Liver (tissue), 10 donors: Measurements from ENCODE around the gene CSNK1E. TPM values are rescaled to one million over a fixed set of nuclear protein-coding genes. Genes with fewer than 3 reads are reported as not detected.

Experiments
- DNase-seq: peaks from one replicate; pipeline ENCODE4 v3.0.0-alpha.2; 2017; ENCODE audit warnings: low spot score
- H3K27ac ChIP-seq, 2 donors: one replicate each; pipeline ENCODE4 v1.7.0; 2013; ENCODE audit warnings: inconsistent platforms in 2 of 2, low read length in 2 of 2, control low read depth in 1 of 2, low read depth in 1 of 2, mild to moderate bottlenecking in 1 of 2
- H3K27me3 ChIP-seq, 4 donors: one replicate each; pipeline versions ENCODE4 v1.6.1 to v1.7.0; 2013; ENCODE audit warnings: low read length in 3 of 4, inconsistent platforms in 1 of 4, mild to moderate bottlenecking in 1 of 4, moderate library complexity in 1 of 4; ENCODE audit not compliant: control insufficient read depth in 4 of 4, insufficient read depth in 4 of 4
- H3K36me3 ChIP-seq, 4 donors: one replicate each; pipeline versions ENCODE4 v1.6.1 to v1.7.0; 2013; ENCODE audit warnings: low read length in 3 of 4, mild to moderate bottlenecking in 3 of 4, low read depth in 1 of 4, moderate library complexity in 1 of 4; ENCODE audit not compliant: control insufficient read depth in 4 of 4, insufficient read depth in 3 of 4
- H3K4me1 ChIP-seq, 4 donors: one replicate each; pipeline versions ENCODE4 v1.6.1 to v1.7.0; 2013; ENCODE audit warnings: low read length in 3 of 4, mild to moderate bottlenecking in 3 of 4, moderate library complexity in 1 of 4; ENCODE audit not compliant: control insufficient read depth in 4 of 4, insufficient read depth in 4 of 4
- H3K4me3 ChIP-seq, 3 donors: one replicate each; pipeline versions ENCODE4 v1.6.1 to v1.7.0; 2013; ENCODE audit warnings: low read length in 3 of 3, control low read depth in 1 of 3, low read depth in 1 of 3, mild to moderate bottlenecking in 1 of 3
- H3K9ac ChIP-seq, 2 donors: one replicate each; pipeline ENCODE4 v1.7.0; 2013; ENCODE audit warnings: low read length in 2 of 2, mild to moderate bottlenecking in 2 of 2, moderate library complexity in 2 of 2, control low read depth in 1 of 2, low read depth in 1 of 2
- H3K9me3 ChIP-seq, 4 donors: one replicate each; pipeline versions ENCODE4 v1.6.1 to v1.7.0; 2013; ENCODE audit warnings: low read length in 3 of 4; ENCODE audit not compliant: control insufficient read depth in 4 of 4
- ATF3 ChIP-seq: IDR thresholded peaks from 2 replicates; pipeline ENCODE4 v1.6.1; 2016; ENCODE audit warnings: antibody characterized with exemption
- WGBS: extraction: QIAGEN DNeasy Blood & Tissue Kit; methylation state at CpG from one replicate; pipeline ENCODE4 v1.1.7; 2013; 5-methylcytosine and 5-hydroxymethylcytosine counted together
- polyA plus RNA-seq, 2 donors: library from polyadenylated mRNA; stranded (reverse) in 1 of 2; unstranded in 1 of 2; fragments of 200-250 nt in 1 of 2; fragments of >200 nt in 1 of 2; fragmentation: Nextera tagmentation in 1 of 2; extraction: Ambion mirVana in 1 of 2; gene quantifications; one replicate each; pipeline versions ENCODE4 v1.2.1 to v1.2.3, GENCODE V29; 2013 to 2015
- small RNA-seq: library from RNA; depleted of rRNA; stranded (forward); fragments of <200 nt; gene quantifications from one replicate; pipeline ENCODE3, GENCODE V24; 2014
- total RNA-seq, 2 donors: library from RNA; depleted of rRNA; stranded (reverse); fragments of >200 nt; gene quantifications; one replicate each; pipeline ENCODE4 v1.2.3, GENCODE V29; 2014
- donor health status: healthy.
- donor health status: healthy.
- donor health status: healthy.
- donor health status: healthy.
- donor health status: healthy.

The CSNK1E gene
- total and polyA plus RNA-seq, 4 donors = 8.4 to 27.4 (median 13.7) TPM

DNA sequence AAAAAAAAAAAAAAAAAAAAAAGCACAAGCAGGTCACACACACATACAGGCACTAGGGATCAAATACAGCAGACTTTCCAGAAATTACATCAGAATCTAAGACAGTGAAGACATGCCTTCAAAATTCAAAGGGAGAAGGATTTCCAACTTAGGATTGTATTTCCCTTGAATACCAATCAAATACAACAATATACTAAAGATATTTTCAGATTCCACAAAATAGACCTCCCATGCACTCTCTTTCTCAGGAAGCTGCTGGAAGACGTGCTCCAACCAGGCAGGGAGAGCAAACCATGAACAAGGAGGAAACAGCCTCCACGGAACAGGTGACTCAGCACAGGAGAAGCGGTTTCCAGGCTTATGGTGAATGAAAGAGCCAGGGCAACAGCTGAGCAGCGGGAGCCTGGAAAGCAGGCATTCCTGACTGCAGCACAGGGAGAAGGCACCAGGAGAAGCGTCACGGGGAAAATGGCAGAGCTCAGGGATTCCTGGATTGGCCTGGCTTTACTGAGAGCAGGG is 76.4 kb downstream of the CSNK1E start:
- WGBS = 79% methylated on average over 6 of the region's 6 CpGs
- peaks cover 0 to 16% (median 6%) of the 10 kb centered on the region in 4 donors for H3K4me1 ChIP-seq
- H3K27me3 ChIP-seq = no peaks in the 10 kb centered on the region
- H3K36me3 ChIP-seq = peaks cover 0 to 9% (median 2%) of the 10 kb centered on the region in 4 donors
- DNase-seq = no peak
- H3K4me3 ChIP-seq = no peak overlapping the region
- TF ChIP-seq ATF3 = no peak
- no peaks in the 10 kb centered on the region for H3K9me3 ChIP-seq
- no peak overlapping the region for H3K27ac ChIP-seq
- no peak overlapping the region for H3K9ac ChIP-seq

Small RNAs within 50 kb of the gene (small RNA-seq; reads per million reads assigned to genes)
- gene RF00017 = not detected

Other genes starting within 250 kb of the CSNK1E start
- not detected for gene SLC16A8, start 233.2 kb downstream of the CSNK1E start, total RNA-seq
- gene SLC16A8, start 233.2 kb downstream of the CSNK1E start, polyA plus RNA-seq = under 1 TPM in 1 of 2 donors, not detected in 1; 0.10 TPM
- gene BAIAP2L2, start 206.7 kb downstream of the CSNK1E start, total RNA-seq = under 1 TPM in 1 of 2 donors, not detected in 1; 0.33 TPM
- under 1 TPM; 0.44 to 0.46 TPM for gene BAIAP2L2, start 206.7 kb downstream of the CSNK1E start, polyA plus RNA-seq
- gene PLA2G6, start 135.6 kb downstream of the CSNK1E start, total RNA-seq = 1 to 10 TPM; 7.3 to 9.0 TPM
- gene PLA2G6, start 135.6 kb downstream of the CSNK1E start, polyA plus RNA-seq = 1 to 10 TPM; 5.7 to 7.2 TPM
- gene MAFF, start 115.4 kb downstream of the CSNK1E start, total RNA-seq = 1 to 10 TPM; 1.7 to 3.3 TPM
- gene MAFF, start 115.4 kb downstream of the CSNK1E start, polyA plus RNA-seq = 1 to 10 TPM; 1.4 to 2.2 TPM
- 10 to 100 TPM in 1 of 2 donors, 1 to 10 TPM in 1; 9.1 to 12.6 TPM for gene TMEM184B, start 44.4 kb downstream of the CSNK1E start, total RNA-seq
- gene TMEM184B, start 44.4 kb downstream of the CSNK1E start, polyA plus RNA-seq = 10 to 100 TPM in 1 of 2 donors, 1 to 10 TPM in 1; 7.5 to 10.8 TPM
- gene KCNJ4, start 137.8 kb upstream of the CSNK1E start, total RNA-seq = under 1 TPM in 1 of 2 donors, not detected in 1; 0.05 TPM
- gene KCNJ4, start 137.8 kb upstream of the CSNK1E start, polyA plus RNA-seq = not detected
- gene KDELR3, start 150.7 kb upstream of the CSNK1E start, total RNA-seq = 10 to 100 TPM in 1 of 2 donors, 1 to 10 TPM in 1; 8.1 to 12.8 TPM
- 10 to 100 TPM in 1 of 2 donors, 1 to 10 TPM in 1; 3.5 to 10.9 TPM for gene KDELR3, start 150.7 kb upstream of the CSNK1E start, polyA plus RNA-seq
- gene DDX17, start 188.9 kb upstream of the CSNK1E start, total RNA-seq = 100 to 1,000 TPM; 279 to 451 TPM
- gene DDX17, start 188.9 kb upstream of the CSNK1E start, polyA plus RNA-seq = 10 to 100 TPM; 46.3 to 67.3 TPM